T-helper 9 cell (primary cell): ENCODE data around the gene FAXC.

Experiments used
- DNase-seq: peaks from one replicate; pipeline ENCODE4 v3.0.0-alpha.2; 2020
- total RNA-seq, 2 donors: gene quantifications; one replicate each; lab custom pipeline; 2026; lab: John Stamatoyannopoulos, UW

The FAXC gene
- 0 to 0.24 reads per million in 2 donors for total RNA-seq

DNA sequence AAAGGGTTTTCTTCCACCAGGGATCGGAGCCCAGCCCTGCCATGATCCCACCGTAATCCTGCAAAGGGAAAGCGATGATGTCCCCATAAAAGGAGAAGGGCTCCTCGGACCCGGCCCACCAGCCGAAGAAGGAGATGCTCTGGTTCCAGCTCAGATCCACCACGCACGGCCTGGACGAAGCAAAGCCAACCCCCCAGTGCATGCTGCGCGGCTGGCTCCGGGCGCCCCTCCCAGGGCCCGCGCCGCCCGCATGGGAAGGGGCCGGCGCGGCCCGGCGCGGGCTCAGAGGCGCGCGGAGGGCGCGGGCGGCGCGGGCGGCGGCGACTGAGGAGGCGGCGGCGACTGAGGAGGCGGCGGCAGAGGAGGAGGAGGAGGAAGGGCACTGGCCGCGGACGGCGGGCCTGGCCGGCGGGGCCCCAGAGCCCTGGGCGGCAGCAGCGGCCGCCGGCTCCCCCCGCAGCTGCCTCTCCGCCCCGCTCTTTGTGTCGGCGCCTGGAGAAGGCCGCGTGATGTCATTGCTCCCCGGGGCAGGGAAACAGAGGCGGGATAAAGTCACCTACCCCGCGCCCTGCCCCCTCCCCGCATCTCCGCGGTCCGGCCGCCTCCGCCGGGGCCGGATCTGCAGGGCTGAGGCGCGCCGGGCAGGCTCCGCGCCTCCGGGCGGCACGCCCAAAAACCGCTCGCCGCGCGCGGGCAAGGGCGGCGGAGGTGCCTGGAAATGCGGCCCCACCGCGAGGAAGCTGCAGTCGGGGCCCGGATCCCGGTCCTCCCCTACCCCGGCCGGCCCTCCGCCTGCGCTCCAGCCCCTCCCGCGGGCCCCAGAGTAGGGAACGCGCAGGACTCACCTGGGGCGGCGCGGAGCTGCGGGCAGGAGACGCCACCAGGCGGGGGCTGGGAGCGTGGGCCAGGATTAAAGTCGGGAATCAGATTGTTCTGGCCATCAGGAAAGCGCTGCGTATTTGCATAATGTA, at the start of gene FAXC:
TSS of gene FAXC (minus strand) at position 504 of the 971 bp plus-strand sequence. CDS start at position 202, 302 bp downstream.
- no peak for DNase-seq

GRCh38 chr6:99397287-99397686, 47.8 kb upstream of the FAXC start:
- no peak for DNase-seq

DNA sequence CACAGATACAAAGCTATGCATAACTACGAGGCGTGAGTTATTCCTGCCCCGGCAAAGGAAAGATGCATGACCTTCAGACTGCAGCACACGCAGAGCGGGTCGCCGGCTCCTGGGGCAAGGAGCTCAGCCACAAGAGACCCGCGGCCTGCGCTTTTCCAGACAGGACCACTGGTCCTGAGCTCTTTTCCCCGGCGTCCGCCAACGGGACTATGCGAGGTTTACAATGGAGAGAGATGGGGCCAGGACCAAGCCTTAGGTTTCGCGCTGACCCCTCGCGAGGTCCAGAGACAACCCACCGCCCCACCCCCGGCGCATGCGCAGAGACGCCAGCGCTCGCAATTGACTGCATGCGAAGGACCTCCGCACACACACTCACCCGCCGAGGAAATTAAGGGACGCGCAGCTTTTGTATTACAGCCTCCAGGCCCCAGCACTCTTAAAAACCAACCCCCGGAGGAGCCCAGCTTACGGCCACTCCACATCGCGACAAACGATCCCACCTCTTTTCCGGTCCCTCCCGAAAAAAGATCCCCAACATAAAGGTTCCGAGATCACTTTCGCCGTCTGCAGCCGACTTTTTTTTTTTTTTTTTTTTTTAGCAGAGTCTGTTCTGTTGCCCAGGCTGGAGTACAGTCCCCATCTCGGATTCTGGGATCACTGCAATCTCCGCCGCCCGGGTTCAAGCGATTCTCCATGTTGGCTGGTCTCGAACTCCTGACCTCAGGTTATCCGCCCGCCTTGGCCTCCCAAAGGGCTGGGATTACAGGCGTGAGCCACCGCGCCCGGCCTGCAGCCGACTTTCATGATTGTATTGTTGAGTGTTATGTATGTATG, 44.4 kb upstream of the FAXC start, which contains the start of gene COQ3:
TSS of gene COQ3 (minus strand) at position 498 of the 834 bp plus-strand sequence. CDS start at position 482, 16 bp downstream.
- peak; percentile 55 for DNase-seq

GRCh38 chr6:99393366-99393697, 43.9 kb upstream of the FAXC start:
- DNase-seq, result no peak

DNA sequence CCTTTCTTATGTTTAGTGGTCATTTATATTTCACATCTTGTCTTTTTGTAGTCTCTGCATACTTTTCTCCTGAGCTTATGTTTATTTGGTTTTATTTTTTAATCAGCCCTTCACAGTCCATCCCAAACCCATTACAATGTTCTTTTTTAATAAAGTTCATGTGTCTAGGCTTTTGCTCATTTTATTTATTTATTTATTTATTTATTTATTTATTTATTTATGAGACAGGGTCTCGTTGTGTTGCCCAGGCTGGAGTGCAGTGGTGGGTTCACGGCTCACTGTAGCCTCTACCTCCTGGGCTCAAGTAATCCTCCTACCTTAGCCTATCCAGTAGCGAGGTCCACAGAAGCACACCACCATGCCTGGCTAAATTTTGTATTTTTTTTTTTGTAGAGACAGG, 41.4 kb upstream of the FAXC start:
- DNase-seq, result no peak

GRCh38 chr6:99384507-99384906, 35.0 kb upstream of the FAXC start:
- DNase-seq, result no peak

DNA sequence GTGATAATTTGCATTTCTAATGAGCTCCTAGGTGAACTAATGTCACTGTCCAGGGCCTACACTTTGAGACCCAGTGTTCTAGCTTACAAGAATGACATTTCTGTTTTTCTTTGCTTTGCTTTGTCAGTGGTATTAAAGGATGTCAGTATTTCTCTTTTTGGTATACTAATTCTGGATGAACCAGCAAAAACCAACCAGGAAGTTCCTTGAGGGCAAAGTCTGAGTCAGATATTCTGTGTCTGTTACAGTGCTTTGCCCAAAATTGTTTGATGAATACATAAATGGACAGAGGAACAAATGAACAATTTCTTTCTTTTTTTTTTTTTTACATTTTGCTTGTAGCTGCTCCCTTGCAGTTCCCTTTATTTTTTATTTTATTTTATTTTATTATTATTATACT, 29.2 kb upstream of the FAXC start:
- DNase-seq, result no peak

DNA sequence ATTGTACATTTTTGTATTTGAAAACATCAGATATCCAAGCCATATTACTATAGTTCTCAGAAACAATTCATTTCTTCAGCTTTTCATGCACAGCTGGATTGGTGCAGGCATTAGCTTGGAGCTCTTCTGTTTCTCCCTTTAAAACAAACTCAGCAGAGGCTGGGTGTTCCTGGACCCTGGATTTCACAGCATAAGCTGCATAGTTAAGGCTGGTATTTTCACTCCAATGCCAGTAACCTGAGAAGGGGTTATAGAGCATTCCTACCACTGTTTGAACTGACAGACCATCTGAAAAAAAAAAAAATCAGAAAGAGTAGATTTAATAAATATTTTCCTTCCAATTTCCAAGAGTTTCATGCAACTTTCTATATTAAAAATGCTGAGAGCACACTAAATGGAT, 20.1 kb upstream of the FAXC start:
- no peak for DNase-seq

DNA sequence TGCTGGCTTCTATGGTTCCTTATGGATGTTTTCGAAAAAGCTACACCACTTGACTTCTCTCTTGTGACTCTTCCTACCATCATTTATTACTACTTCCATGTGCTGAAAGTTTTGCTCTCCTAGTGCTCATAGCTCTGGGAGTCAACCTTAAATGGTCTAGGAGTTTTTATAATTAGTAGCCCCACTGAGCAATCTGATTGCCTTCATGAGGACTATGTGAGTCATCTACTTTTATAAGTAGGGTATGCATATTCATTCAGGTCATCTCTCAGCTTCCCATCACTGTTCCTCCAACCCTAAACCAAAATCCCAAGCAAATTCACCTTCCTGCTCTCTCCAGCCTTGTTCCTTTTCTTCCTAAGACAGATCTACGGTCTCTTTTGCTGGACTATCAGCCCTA, 17.4 kb upstream of the FAXC start:
- DNase-seq, result no peak

DNA sequence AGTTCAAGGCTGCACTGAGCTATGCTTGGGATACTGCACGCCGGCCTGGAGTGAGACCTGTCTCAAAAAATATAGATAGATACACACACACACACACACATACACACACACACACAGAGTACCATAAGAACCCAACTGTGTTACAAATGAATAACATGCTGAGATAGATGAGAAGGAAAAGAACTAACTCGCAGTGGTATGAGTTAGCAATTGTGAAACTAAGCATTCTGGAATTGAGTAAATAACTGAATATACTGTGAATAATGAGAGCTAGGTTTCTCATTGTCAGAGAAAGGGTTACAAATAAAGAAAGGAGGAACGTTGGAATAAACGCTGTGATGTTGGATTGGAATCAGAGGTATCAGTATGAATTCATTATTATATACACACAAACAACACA, 14.6 kb upstream of the FAXC start:
- no peak for DNase-seq

- no peak for DNase-seq
Measured at GRCh38 chr6:99362678-99363268, 13.3 kb upstream of the FAXC start.

DNA sequence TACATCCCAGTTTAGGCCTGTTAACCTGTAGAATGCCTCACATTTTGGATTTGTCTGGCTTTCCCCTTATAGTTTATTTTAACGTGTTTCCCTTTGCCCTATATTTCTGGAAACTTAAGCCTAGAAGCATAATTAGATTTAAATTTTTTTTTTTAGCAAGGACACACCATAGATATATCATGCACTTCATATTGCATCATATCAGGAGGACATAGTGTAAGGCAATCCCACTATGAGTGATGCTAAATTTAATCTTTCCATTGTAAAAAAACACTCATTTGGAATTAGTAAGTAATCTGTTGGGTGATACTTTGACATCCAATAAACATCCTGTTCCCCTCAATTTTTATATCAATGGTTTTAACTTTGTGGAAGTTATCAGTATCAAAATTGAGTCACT, 10.3 kb upstream of the FAXC start:
- DNase-seq, result no peak

DNA sequence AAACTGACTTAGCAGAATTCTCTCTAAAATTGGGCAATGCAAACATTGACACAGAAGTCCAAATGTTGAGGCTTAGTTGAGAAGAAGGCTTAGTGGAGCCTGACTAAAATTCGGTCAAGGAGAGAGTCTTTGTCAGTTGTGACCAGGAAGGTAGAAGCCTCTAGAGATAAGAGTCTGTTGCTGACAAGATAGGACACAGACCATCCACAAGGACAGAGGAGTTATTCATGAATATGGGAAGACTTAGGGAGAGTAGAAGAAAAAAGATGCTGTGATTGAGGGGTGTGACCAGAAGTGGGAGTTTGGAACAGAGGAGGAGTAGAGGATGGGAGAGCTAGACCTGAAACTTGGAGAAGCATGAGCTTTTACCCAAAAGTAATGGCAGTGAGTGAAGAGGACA, 7.2 kb upstream of the FAXC start:
- DNase-seq, result no peak

DNA sequence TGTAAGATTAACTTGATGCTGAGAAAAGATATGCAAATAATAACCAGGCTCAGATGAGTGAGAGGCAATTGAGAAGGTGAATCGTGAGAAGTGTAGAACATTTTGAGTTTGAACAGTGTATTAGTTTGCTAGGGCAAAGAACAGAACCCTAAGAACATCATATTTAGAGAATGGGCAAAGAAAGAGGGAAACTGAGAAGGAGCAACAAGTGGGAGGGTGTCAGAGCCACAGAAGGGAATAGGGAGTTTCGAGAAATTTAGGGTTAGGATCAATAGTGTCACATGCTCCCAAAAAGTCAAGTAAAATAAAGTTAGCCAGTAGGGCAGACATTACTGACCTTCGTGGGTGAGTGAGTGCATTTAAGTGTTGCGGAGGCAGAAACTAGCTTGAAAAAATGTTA, 5.5 kb upstream of the FAXC start:
- DNase-seq, result no peak

DNA sequence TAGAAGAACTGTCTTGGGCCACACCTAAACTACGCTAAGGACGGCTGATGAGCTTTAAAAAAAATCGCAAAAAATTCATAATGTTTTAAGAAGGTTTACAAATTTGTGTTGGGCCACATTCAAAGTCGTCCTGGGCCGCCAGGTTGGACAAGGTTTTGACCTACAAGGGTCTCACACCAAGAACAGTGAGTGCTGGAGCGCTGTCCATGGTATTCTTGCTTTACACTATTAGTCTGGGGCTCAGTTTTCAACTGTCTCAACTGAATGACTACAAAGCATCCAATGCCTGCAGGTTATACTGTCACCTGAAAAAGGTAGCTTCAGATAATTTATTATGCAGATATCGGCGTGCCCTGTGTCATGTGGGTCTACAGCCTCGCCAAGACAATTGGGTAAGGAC, 3.7 kb upstream of the FAXC start:
- DNase-seq, result no peak

- DNase-seq, result no peak
Measured at GRCh38 chr6:99350573-99350972, 1.1 kb upstream of the FAXC start.

DNA sequence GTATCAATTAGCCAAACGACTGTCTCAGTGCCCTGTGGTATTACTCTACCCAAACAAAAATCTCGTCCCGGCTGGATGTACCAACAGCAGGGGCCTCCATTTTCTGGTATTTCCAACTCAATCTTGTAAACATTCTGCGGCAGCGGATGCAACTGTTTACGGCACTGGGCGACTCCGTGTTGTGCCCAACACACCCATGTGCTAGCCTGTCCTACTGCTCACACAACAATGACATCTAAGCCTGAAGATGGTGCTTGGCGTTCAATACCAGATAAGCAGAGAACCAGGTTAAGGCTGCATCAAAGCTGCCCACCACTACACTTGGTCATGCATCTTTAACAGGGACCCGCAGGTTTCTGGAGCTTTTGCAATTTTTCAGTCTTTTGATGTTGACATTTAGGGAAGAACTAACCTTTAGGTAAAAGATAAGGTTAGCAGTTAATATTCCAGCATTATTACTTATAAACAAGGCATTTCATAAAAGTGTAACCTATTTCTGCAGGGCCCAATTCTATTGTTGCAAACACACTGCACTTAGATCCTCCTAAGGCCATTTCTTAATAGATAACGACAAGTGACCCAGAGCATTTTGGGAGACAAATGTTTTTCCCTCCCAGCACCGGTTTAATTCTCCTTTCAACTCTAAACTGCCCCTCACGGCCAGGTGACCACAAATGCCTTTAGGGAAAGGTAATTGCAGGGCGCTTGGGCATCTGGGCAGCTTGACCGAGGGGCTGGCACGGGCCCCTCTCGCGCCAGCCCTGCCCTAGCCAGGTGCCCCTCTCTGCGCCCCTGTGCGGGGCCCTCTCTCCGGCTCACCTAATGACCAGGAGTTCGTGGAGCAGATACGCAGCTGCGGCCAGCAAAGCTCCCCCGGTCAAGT, 945 bp downstream of the FAXC start:
- DNase-seq, result no peak

DNA sequence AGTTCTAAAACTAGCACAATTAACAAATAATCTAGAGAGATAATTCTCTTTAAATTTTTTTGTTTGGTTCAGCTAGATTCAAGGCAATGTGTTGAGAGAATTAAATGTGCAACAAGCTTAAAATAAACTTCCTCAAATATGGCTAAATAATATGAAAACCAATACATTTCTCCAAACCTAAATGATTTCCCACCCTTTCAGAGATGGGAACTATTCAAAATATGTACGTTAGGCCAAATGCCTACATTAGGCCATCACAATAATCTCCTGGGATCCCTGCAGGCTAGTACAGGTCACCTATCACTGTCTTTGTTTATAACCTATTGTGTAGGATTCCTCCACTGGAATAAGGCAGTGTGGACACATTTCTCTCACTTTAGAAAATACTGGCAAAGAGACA, 1.7 kb downstream of the FAXC start:
- DNase-seq, result no peak

DNA sequence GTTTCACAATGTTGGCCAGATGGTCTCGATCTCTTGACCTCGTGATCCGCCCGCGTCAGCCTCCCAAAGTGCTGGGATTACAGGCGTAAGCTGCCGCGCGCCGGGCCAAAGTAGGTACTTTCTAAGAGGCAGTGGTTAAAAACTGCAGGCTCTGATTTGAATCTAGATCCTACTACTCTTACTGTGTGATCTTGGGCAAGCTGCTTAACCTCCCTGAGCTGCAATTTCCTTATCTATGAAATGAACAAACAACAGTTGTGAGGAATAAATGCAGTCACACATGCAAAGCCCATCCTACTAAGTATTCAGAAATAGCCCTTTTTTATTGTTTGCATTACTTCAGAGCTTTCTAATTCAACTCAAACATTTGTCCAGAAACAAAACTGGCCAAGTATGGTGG, 2.9 kb downstream of the FAXC start:
- no peak for DNase-seq

GRCh38 chr6:99345164-99345563, 4.3 kb downstream of the FAXC start:
- DNase-seq, result no peak

- no peak for DNase-seq
Measured at GRCh38 chr6:99344289-99344688, 5.2 kb downstream of the FAXC start.

- no peak for DNase-seq
Measured at GRCh38 chr6:99341862-99342455, 7.5 kb downstream of the FAXC start.
